GM10847 (cell line): ENCODE measurements around the gene TWIST2.

Experiments used
- POLR2A ChIP-seq: IDR thresholded peaks from 2 replicates; pipeline ENCODE4 v1.6.1; 2011; ENCODE audit not compliant: insufficient read length; ENCODE audit errors: extremely low read depth

The TWIST2 gene

DNA sequence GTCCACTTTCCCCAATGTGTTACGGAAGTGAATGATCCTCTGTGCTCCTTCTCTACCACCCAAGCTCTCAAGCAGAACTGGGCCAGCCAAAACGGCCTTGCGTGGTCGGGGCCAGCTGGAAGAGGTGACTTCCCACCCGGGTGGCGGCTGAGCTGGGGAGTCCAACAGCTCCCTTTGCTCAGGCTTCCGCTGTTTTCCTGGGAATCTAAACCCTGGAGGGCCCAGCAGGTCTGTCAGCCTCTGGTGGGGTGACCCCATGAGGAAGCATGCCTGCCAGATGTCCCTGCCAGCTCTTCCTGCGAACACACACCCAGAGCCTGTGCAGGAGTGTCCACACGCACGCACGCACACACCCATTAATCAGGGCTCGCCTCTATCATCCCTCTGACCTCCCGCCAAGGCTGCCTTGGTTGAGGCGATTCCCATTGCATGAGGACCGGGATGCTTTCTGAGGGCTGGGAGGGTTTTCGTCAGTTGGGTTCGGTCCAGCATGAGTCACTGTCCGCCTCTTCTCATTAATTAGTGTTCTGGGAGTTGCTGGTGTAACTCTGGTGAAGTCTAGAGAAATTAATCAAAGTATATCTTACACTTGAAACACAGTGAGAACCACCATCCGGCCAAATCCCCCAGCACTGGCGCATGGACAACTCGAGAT, 90.6 kb downstream of the TWIST2 start:
- no peak for TF ChIP-seq POLR2A

DNA sequence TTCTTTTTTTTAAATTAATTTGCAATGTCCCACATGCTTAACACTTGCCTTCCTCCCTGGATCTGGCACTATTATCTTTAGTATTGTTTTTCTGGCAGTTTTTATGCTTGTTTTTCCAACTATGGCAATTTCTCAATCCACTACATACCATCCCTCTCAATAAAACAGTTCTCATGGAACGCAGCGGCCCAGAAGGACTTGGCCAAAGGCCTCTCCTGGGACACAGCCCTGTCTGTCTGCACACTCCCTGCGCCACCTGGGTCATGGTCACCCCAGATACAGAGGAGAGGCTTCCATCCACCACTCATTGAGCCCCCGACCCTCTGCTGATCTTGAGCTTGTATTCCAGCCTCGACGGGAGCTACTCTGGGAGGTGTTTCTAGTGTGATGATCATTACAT, 91.2 kb downstream of the TWIST2 start:
- TF ChIP-seq POLR2A = no peak

DNA sequence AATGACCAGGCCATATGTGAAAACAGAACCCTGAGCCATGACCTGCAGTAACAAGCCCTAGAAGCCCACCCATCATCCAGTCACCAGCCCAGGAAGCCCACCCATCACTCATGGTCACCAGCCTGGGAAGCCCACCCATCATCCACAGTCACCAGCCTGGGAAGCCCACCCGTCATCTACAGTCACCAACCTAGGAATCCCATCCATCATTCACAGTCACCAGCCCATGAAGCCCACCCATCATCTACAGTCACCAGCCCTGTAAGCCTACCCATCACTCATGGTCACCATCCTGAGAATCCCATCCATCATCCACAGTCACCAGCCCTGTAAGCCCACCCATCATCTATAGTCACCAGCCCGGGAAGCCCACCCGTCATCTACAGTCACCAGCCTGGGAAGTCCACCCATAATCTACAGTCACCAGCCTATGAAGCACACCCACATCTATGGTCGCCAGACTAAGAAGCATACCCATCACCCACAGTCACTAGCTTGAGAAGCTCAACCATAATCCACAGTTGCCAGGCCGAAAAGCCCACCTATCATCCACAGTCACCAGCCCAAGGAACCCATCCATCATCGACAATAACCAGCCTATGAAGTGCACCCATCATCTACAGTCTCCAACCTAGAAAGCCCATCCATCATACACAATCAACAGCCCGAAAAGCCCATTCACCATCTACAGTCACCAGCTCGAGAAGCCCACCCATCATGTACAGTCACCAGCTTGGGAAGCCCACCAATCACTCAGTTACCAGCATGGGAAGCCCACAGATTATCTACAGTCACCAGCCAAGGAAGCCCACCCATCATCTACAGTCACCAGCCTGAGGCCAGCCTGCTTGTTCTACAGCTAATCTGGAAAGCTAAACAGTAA, 91.9 kb downstream of the TWIST2 start:
- no peak for TF ChIP-seq POLR2A

DNA sequence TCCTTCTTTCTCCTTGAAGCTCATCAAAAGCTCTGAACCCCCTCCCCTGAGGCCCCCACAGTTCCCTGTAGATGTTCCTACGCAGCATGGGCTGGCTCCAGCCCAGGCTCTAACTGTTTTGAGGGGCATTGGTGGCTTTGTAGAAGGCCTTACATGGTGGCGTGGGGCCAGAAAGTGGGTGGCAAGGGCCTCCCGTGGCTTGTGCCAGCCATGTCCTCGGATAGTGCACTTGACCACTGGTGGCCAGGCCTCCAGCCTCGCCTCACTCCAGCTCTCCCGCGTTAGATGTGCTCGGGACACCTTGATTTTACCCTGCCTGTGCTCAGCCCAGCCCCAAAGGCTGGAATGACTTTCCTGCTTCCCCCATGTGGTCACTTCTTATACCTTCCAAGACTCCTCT, 92.9 kb downstream of the TWIST2 start:
- no peak for TF ChIP-seq POLR2A

DNA sequence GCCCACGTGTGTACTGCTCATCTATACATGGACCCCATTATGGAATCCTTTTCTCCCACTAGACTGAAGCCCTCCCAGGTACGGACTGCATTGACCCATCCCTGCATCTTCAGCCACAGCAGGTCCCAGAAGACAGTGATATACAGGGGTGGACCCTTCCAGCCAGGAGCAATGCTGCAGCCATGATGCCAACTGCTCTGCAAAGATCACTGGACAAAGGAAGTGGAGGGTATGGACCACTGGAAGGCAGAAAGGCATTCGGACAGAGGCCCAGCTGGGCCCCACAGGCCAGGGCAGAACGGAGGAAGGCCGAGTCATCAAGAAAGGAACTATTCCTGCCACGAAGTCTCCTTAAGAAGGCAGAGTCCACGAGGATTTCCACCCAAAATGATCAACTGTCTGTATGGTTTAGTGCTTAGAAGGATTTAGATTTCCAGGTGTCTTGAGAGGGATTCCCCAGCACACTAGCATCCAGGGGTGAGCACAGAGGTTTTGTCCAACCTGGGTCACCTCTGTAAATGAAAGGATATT, 93.4 kb downstream of the TWIST2 start:
- TF ChIP-seq POLR2A = no peak

DNA sequence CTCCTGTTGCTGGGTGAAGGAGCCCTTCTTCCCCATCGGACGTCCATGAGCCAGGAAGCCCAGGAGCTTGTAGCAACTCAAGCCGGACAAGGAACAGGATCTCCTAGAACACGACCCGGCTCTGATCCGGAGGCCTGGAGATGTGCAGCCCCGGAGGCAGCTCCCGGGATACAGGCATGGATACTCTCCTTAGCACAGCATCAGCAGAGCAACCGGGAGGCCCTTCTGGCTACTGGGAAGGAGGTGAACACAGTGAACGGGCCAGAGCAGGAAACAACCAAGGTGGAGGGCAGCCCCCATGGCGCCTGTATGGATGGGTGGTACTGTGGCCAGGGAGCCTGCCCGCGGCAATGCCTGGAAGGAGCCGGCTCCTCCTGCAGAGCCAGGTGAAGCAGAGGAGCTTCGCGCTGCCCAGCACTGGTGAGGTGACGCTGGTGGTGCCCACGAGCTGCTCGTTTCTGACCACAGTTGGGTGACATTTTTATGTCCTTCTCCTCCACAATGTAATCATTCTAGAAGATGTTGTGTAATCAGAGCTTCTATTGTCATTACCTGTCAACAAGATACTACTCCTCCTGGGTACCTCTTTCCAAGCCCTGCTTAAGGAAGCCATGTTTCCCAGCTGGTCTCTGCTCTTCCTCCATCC, 94.3 kb downstream of the TWIST2 start:
- no peak for TF ChIP-seq POLR2A

DNA sequence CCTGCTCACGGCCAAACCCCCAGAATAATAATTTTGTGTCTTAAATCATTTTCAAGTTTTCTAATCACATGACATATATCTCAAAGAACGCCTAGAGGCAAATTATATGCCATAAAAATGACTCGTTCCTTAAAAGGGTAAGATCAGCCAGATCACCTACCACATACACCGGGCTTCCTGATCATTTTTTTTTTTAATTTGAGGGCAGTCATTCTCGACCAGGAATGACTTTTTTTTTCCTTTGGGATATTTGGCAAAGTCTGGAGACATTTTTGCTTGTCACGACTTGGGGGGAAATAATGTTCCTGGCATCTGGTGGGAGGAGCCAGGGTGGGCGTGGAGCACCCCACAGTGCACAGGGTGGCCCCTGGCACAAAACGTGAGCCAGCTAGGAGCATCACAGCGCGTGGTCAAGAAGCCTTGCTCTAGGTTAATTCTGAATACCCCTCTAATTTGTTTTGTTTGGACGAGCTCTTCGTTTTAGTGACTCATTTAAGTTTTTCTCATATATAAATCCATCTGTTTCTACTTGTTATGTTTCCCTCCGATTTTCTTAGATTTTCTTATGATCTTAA, 94.9 kb downstream of the TWIST2 start:
- no peak for TF ChIP-seq POLR2A

DNA sequence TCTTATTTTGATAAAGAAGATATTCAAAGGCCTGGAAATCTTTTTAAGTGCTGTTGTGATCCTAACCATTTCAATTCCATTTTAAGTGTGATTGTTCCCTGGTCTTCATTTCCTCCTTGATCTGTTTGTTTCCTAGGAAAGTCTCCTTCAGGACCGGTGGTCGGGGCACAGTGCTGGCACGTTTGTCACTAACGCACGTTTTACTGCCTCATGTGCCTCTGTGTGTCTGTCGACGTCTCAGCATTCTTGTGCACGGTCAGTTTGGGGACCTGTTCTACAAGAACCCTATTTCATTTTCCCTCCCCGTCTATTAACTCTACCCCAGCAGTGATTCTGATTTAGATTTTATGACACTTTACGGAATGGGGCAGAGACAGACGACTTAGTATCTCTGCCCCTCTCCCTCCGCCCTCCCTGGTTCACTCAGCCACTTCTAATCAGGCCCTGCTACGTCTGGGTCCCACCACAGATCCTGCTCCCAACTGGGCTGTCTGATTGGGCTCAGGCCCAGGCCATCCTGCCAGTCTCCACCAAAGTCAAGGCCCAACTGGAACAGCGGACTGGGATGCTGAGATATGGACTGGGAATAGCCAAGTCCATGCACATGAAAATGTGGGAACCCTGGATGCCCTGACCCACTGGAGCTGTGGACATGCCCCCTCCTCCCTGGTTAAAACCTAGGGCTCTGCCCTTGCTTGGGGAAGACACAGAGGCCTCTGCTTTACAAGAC, 95.6 kb downstream of the TWIST2 start:
- TF ChIP-seq POLR2A = no peak

DNA sequence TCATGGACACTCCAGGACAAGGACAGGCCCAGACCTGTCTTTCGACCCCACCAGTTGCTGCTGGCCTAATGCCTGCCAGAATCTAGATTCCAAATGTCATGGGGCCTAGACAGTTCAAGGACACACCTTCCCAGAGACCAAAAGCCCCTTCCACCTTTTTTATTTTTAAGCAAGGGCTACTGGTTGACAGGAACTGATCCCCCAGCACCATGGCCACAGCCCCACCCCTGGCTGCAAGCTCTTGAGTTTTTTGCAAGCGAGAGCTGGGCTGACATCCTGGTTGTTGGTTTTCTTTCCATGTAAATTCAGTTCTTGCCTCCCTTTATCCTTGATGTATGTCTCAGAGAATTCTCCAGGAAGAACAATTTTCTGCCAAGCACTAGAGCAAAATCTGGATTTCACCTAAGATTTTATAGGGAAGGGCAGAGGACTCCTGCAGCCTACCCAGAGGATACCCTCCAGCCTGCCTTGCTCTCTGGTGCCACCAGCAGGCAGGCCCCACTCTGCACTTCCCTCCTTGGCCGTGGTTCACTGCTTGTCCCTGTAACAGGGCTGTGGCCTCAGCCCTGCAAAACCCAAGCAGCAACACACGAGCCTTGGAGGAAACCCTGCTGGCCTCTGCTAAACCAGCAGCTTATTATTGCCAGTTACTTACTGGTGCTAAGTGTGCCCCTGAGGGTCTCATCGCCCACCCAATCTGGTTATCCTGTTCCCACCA, 97.7 kb downstream of the TWIST2 start:
- TF ChIP-seq POLR2A = no peak

DNA sequence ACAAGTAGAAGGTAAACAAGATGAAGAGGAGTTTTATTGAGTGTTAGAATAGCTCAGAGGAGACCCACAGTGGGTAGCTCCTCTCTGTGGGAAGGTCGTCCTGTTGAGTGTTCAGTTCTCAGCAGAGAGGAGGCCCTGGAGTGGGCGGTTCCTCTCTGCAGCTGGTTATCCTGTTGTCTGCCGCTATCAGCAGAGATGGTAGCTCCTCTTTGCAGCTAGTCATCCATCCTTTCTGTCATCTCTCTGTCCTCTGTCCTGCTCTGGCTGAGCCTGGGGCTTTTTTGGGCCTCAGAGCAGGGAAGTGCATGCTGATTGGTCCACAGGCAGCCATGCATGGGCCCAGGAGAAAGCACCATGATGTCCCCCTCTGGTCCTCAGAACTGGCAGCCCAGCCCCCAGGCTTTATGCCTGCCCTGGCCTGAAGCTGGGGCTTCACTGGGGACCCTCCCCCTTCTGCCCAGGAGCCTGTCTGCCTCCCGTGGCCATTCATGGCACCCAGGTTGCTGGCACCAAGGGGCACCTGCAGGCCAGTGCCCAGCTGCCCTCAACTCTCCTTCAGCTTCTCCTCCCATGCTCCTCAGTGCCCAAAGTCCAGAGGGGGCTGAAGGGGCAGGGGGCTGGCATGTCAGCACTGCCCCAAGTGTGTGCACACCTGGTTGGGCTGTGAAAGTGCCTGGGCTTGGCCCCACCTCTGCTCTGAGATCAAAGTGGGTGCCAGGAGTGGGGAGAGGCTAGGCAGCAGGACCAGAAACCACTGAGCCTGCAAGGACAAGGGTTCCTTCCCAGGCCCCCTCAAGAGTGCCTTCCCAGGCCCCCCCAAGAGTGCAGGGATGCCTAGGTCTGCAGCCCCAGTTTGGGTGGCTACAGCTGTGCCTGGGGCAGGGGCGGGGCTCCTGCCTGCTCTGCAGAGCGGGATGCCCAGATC, 98.7 kb downstream of the TWIST2 start:
- TF ChIP-seq POLR2A = no peak

DNA sequence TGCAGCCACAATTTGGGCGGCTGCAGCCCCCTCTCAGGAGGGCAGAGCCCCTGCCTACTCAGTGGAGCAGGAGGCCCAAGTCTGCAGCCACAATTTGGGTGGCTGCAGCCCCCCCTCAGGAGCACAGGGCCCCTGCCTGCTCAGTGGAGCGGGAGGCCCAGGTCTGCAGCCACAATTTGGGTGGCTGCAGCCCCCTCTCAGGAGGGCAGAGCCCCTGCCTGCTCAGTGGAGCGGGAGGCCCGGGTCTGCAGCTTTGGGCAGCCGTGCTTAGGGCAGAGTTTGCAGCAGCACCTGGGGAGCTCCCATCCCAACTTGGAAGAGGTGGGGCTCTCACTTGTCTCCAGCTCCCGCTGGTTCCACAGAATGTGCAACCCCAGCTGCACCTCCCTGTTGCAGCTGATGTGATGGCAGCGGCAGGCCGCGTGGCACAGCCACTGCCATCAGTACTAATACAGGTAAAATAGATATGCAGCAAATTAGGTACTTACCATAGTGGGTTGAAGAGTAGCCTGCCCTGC, 99.4 kb downstream of the TWIST2 start:
- TF ChIP-seq POLR2A = no peak

DNA sequence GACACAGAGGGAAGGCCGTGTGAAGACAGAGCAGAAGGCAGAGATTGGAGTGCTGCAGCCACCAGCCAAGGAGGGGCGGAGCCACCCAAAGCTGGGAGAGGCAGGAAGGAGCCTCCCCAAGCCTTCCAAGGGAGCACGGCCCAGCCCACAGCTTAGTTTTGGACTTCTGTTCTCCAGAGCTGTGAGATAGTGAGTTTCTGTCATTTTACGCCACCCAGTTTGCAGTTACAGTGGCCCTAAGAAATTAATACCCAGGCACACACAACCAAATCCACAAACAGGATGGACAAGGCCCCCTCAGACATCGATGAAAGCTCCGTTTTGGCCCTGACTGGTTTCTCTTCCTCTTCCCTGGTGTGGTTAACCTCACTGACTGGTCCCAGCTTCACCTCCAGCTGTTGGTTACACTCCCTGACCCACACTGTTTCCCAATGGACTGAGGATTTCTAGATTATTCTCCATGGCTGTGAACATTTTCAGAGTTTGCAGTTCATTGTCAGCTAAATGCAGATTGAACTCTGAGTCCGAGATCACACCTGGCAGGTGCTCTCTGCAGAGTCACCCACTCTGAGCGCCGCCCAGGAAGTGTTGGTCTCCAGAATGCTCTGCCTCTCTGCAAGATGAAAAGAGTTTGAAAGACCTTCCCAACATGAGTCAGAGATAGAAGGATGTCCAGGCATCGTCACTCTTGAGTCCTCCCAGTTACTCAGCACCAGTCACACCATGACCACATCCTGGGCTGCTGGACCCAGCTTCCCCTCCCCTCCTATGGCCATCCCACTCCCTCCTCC, 100.2 kb downstream of the TWIST2 start:
- TF ChIP-seq POLR2A = no peak
